ENCODE results near the gene TMOD1. TPM values are rescaled to one million over a fixed set of nuclear protein-coding genes. Genes with fewer than 3 reads are reported as not detected.
"Not testable (repeated sequence)": the region's sequence is repeated elsewhere in the genome, so short reads cannot be mapped to it uniquely, and the experiment has no call there.

TMOD1 gene
- total RNA-seq, 2 experiments from 2014 or later: 1.7 to 2.5 TPM

GRCh38 chr9:97596906-97597305 is 95.4 kb downstream of the TMOD1 start:
- intact Hi-C loops (cut with micrococcal nuclease): loop anchor here (5.0 to 10.0 kb wide), 2 partner anchors 92 to 210 kb away; partner anchors contain the start of gene TMOD1
- POLR2A ChIA-PET: no interaction called here
- Mint-ChIP-seq H3K36me3 (peaks cover 2% of the 10 kb centered on the region), H3K4me1 (ENCODE audit: low read depth) (peaks cover 6% of the 10 kb centered on the region), H3K27me3 (no peaks in the 10 kb centered on the region), H3K27ac (no peak overlapping the region), H3K9me3 (no peaks in the 10 kb centered on the region), H3K4me3 (no peak overlapping the region)
- CTCF ChIA-PET: interaction anchor here (1.9 to 10.1 kb wide), 5 partner anchors 18 to 740 kb away, joined by 4 to 225 read pairs (median 64); partner anchors contain the start of gene TDRD7
- no peak for DNase-seq

DNA sequence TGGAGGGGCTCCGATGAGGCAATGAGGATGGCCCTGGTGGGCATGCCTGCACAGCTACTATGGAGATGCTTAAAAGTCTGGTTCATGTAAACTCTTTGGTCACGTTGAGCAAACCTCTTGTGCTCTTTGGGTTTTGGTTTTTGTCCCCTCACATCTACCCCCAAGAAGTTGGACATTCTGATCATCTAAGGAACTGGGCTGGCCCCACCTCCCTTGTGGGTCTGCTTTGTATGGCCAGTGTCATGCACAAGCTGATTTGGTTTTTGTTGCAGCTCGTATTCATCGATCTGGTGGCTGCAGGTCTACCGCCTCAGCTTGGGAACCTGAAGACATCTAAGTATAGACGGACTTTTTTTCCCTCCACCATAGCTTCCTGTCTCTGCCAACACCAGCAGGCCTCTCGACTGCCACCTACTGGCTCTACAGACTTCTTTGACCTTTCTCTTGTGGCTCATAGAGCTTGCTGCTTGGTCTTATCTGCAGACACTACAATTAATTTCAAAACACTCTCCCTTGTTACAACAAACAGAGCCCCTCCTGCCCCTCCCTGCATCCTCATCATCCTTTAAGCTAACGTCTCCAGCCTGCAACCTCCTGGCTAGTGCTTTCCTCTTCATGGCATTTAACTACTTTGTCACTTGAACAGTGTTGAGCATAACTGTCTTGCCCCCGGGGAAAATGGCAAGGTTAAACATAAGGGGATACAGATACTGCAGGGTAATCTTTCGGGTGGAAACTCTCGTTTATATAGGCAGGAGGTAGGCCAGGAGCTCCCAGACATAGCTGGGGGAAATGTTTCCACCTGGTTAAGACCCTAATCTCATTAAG is 97.2 kb downstream of the TMOD1 start:
- H3K4me3 Mint-ChIP-seq: no peak overlapping the region
- H3K27ac Mint-ChIP-seq: no peak overlapping the region
- no peaks in the 10 kb centered on the region for H3K27me3 Mint-ChIP-seq

GRCh38 chr9:97599314-97599846 is 97.9 kb downstream of the TMOD1 start:
- peaks cover 6% of the 10 kb centered on the region for H3K4me1 Mint-ChIP-seq (ENCODE audit: low read depth)
- no peak overlapping the region for H3K27ac Mint-ChIP-seq
- no peaks in the 10 kb centered on the region for H3K27me3 Mint-ChIP-seq
- intact Hi-C loops (cut with micrococcal nuclease): loop anchor here (2.0 to 10.0 kb wide), 3 partner anchors 95 to 743 kb away; partner anchors contain the start of gene TMOD1
- no peak for DNase-seq
- POLR2A ChIA-PET: no interaction called here
- H3K9me3 Mint-ChIP-seq: no peaks in the 10 kb centered on the region
- peaks cover 8% of the 10 kb centered on the region for H3K36me3 Mint-ChIP-seq
- CTCF ChIA-PET: interaction anchor here (0.7 to 10.1 kb wide), 54 partner anchors 9 to 745 kb away, joined by 3 to 225 read pairs (median 6); partner anchors contain the start of genes NCBP1, TDRD7, TMOD1 and TSTD2
- no peak overlapping the region for H3K4me3 Mint-ChIP-seq

More for the DNA sequence above, 97.2 kb downstream of the TMOD1 start:
- DNase-seq: peak; percentile 77
- CTCF ChIA-PET: interaction anchor here (0.6 to 10.1 kb wide), 66 partner anchors 8 to 744 kb away, joined by 3 to 225 read pairs (median 5); partner anchors contain the start of genes NCBP1, TDRD7, TMOD1 and TSTD2
- Mint-ChIP-seq H3K9me3 (no peaks in the 10 kb centered on the region), H3K4me1 (ENCODE audit: low read depth) (peaks cover 6% of the 10 kb centered on the region), H3K36me3 (peaks cover 8% of the 10 kb centered on the region)
- intact Hi-C loops (cut with micrococcal nuclease): loop anchor here (1.0 to 10.0 kb wide), 5 partner anchors 94 to 742 kb away; partner anchors contain the start of genes TDRD7 and TMOD1
- POLR2A ChIA-PET: interaction anchor here (0.8 kb wide), 1 partner anchor 129 kb away, joined by 3 read pairs; no protein-coding TSS in a partner anchor

- intact Hi-C loops (cut with micrococcal nuclease): no loop called here
- Mint-ChIP-seq H3K36me3 (peaks cover 11% of the 10 kb centered on the region), H3K27ac (no peak overlapping the region), H3K27me3 (no peaks in the 10 kb centered on the region), H3K4me1 (ENCODE audit: low read depth) (peaks cover 6% of the 10 kb centered on the region), H3K4me3 (no peak overlapping the region), H3K9me3 (no peaks in the 10 kb centered on the region)
- ChIA-PET POLR2A (no interaction called here), CTCF (interaction anchor here (1.5 to 10.1 kb wide), 4 partner anchors 15 to 743 kb away, joined by 3 to 225 read pairs (median 12); no protein-coding TSS in a partner anchor)
- no peak for DNase-seq
Measured at GRCh38 chr9:97600531-97601227, 99.2 kb downstream of the TMOD1 start.

GRCh38 chr9:97601228-97601898 is 99.9 kb downstream of the TMOD1 start:
- intact Hi-C loops (cut with micrococcal nuclease): no loop called here
- CTCF ChIA-PET: interaction anchor here (1.5 to 10.1 kb wide), 3 partner anchors 14 to 190 kb away, joined by 3 to 225 read pairs (median 3); no protein-coding TSS in a partner anchor
- Mint-ChIP-seq H3K27ac (no peak overlapping the region), H3K36me3 (peaks cover 16% of the 10 kb centered on the region), H3K4me3 (no peak overlapping the region), H3K4me1 (ENCODE audit: low read depth) (peaks cover 6% of the 10 kb centered on the region), H3K9me3 (no peaks in the 10 kb centered on the region), H3K27me3 (no peaks in the 10 kb centered on the region)
- no peak for DNase-seq
- POLR2A ChIA-PET: no interaction called here

- peaks cover 6% of the 10 kb centered on the region for H3K4me1 Mint-ChIP-seq (ENCODE audit: low read depth)
- H3K27me3 Mint-ChIP-seq: no peaks in the 10 kb centered on the region
- ChIA-PET CTCF (interaction anchor here (1.6 to 10.1 kb wide), 3 partner anchors 13 to 191 kb away, joined by 3 to 225 read pairs (median 16); no protein-coding TSS in a partner anchor), POLR2A (no interaction called here)
- no peak for DNase-seq
- H3K4me3 Mint-ChIP-seq: no peak overlapping the region
- H3K9me3 Mint-ChIP-seq: no peaks in the 10 kb centered on the region
- no peak overlapping the region for H3K27ac Mint-ChIP-seq
- intact Hi-C loops (cut with micrococcal nuclease): no loop called here
- H3K36me3 Mint-ChIP-seq: peaks cover 16% of the 10 kb centered on the region
Measured at GRCh38 chr9:97602430-97602829, 101.0 kb downstream of the TMOD1 start.

- no peak for DNase-seq
- CTCF ChIA-PET: interaction anchor here (1.2 kb wide), 1 partner anchor 136 kb away, joined by 3 read pairs; no protein-coding TSS in a partner anchor
- Mint-ChIP-seq H3K27ac (no peak overlapping the region), H3K27me3 (no peaks in the 10 kb centered on the region), H3K4me3 (no peak overlapping the region), H3K9me3 (no peaks in the 10 kb centered on the region), H3K4me1 (ENCODE audit: low read depth) (no peaks in the 10 kb centered on the region), H3K36me3 (peaks cover 17% of the 10 kb centered on the region)
- POLR2A ChIA-PET: interaction anchor here (0.6 kb wide), 1 partner anchor 199 kb away, joined by 3 read pairs; no protein-coding TSS in a partner anchor
- intact Hi-C loops (cut with micrococcal nuclease): no loop called here
Measured at GRCh38 chr9:97604901-97605645, 103.6 kb downstream of the TMOD1 start.

- peaks cover 12% of the 10 kb centered on the region for H3K4me1 Mint-ChIP-seq (ENCODE audit: low read depth)
- peaks cover 17% of the 10 kb centered on the region for H3K36me3 Mint-ChIP-seq
- DNase-seq: peak; percentile 64
- no peak overlapping the region for H3K27ac Mint-ChIP-seq
- ChIA-PET CTCF (interaction anchor here (0.6 to 6.3 kb wide), 34 partner anchors 9 to 758 kb away, joined by 3 to 97 read pairs (median 4); partner anchors contain the start of genes NCBP1, TDRD7, TSTD2 and XPA), POLR2A (no interaction called here)
- no peaks in the 10 kb centered on the region for H3K27me3 Mint-ChIP-seq
- intact Hi-C loops (cut with micrococcal nuclease): loop anchor here (1.0 kb wide), 3 partner anchors 147 to 228 kb away; no protein-coding TSS in a partner anchor
- no peaks in the 10 kb centered on the region for H3K9me3 Mint-ChIP-seq
- no peak overlapping the region for H3K4me3 Mint-ChIP-seq
Measured at GRCh38 chr9:97615439-97616072, 114.1 kb downstream of the TMOD1 start.

GRCh38 chr9:97617939-97618416 is 116.5 kb downstream of the TMOD1 start:
- no peak overlapping the region for H3K4me3 Mint-ChIP-seq
- no peak for DNase-seq
- H3K36me3 Mint-ChIP-seq: peaks cover 12% of the 10 kb centered on the region
- POLR2A ChIA-PET: interaction anchor here (1.1 kb wide), 1 partner anchor 15 kb away, joined by 6 read pairs; the partner anchor contains the start of genes NCBP1 and TSTD2
- intact Hi-C loops (cut with micrococcal nuclease): no loop called here
- H3K27me3 Mint-ChIP-seq: no peaks in the 10 kb centered on the region
- no peaks in the 10 kb centered on the region for H3K9me3 Mint-ChIP-seq
- peaks cover 12% of the 10 kb centered on the region for H3K4me1 Mint-ChIP-seq (ENCODE audit: low read depth)
- CTCF ChIA-PET: interaction anchor here (1.2 to 1.6 kb wide), 2 partner anchors 19 to 149 kb away, joined by 4 to 5 read pairs; no protein-coding TSS in a partner anchor
- no peak overlapping the region for H3K27ac Mint-ChIP-seq

DNA sequence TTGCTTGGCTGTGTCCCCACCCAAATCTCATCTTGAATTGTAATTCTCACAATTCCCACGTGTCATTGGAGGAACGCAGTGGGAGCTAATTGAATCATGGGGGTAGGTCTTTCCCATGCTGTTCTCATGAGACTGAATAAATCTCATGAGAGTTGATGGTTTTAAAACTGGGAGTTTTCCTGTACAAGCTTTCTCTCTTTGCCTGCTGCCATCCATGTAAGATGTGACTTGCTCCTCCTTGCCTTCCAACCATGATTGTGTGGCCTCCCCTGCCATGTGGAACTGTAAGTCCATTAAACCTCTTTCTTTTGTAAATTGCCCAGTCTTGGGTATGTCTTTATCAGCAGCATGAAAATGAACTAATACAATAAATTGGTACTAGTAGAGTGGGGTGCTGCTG is 118.6 kb downstream of the TMOD1 start:
- DNase-seq; intact Hi-C loops (cut with micrococcal nuclease); POLR2A ChIA-PET; H3K9me3 Mint-ChIP-seq; H3K27me3 Mint-ChIP-seq; H3K27ac Mint-ChIP-seq; CTCF ChIA-PET; H3K4me3 Mint-ChIP-seq: not testable (repeated sequence)
- H3K4me1 Mint-ChIP-seq (ENCODE audit: low read depth): peaks cover 12% of the 10 kb centered on the region
- H3K36me3 Mint-ChIP-seq: peaks cover 15% of the 10 kb centered on the region

Data from activated CD4-positive, alpha-beta memory T cell treated with anti-CD3 and anti-CD28 coated beads for 36 hours (primary cell).